NCI-H226 (cell line): ENCODE measurements around the gene ZRSR2.
"Not testable (repeated sequence)": the region's sequence is repeated elsewhere in the genome, so short reads cannot be mapped to it uniquely, and the experiment has no call there.

ENCODE experiments used
- DNase-seq: peaks from one replicate; pipeline ENCODE4 v3.0.0-alpha.2; 2015

Gene ZRSR2

DNA sequence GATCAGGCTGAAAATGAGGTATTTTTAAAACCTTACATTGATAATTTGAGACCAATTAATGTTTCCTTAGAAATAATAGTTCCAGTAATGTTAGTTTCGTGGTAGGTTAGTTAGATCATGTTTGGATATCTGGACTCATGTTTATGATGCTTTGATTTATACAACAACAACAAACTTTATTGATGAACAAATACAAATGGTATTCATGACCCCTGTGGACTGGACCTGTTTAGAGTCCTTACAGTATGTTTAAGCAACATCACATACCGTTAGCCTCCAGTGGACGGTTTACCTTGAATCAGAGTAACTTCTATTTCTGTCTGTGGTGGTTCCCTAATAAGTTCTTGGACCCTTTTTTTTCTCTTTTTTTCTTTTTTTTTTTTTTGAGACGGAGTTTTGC lies 18.0 kb downstream of the ZRSR2 start:
- DNase-seq = no peak

GRCh38 chrX:15812192-15812938 lies 22.1 kb downstream of the ZRSR2 start:
- DNase-seq = no peak

- DNase-seq = no peak
Measured at GRCh38 chrX:15813416-15813815, 23.1 kb downstream of the ZRSR2 start.

DNA sequence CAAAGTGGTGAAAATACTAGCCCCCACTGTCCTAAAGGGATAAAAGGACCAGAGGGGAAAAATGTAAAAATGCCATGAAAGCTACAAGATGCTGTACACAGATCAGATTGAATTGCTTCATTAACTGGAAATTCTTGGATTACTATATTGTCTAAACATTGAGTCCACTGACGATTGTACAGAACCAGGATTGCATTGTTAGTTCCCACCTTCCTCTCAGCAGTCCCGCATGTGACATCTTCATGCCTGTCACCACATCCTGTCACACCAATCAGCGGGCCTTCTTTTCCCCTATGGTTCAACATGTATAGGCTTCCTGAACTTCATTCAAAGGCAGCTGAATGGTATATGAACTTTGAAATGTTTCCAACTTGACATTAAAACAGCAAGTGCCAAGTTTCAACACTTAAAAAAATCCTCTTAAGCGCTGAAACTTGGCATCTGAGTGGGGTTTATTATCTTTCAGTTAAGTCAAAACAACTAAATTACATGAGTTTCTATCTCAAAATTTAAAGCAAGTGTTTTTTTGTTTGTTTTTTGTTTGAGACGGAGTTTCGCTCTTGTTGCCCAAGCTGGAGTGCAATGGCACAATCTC lies 24.6 kb downstream of the ZRSR2 start:
- no peak for DNase-seq

- no peak for DNase-seq
Measured at GRCh38 chrX:15815779-15816437, 25.6 kb downstream of the ZRSR2 start.

- no peak for DNase-seq
Measured at GRCh38 chrX:15816438-15816809, 26.1 kb downstream of the ZRSR2 start.

DNA sequence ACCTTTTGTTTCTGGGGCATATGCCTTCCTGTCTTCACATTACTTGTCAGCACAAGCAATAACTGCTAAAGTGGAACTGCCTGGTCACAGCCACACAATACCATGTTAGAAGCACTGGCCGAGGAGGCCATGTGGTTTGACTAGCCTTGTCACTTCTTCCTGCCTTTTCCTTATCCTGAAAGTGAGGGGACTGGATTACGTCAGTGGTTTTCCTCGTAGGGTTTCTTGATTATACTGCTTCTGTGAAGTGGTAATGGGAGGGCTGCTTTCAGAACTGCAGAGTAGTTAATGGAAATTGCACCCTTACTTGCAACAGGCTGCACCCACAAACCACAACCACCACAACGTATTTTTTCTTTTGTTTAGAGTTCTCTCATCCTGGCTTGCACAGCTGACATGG lies 26.6 kb downstream of the ZRSR2 start:
- no peak for DNase-seq

GRCh38 chrX:15820106-15821073 lies 30.1 kb downstream of the ZRSR2 start:
- no peak for DNase-seq

DNA sequence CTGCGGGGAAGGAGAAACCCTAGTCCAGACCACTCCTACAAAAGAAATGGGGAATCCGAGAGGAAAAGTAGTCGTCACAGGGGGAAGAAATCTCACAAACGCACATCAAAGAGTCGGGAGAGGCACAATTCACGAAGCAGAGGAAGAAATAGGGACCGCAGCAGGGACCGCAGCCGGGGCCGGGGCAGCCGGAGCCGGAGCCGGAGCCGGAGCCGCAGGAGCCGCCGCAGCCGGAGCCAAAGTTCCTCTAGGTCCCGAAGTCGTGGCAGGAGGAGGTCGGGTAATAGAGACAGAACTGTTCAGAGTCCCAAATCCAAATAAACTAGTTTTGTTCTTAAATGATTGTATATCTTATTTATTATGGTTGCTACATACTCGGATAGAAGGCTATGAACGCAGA lies 32.6 kb downstream of the ZRSR2 start:
- no peak for DNase-seq

DNA sequence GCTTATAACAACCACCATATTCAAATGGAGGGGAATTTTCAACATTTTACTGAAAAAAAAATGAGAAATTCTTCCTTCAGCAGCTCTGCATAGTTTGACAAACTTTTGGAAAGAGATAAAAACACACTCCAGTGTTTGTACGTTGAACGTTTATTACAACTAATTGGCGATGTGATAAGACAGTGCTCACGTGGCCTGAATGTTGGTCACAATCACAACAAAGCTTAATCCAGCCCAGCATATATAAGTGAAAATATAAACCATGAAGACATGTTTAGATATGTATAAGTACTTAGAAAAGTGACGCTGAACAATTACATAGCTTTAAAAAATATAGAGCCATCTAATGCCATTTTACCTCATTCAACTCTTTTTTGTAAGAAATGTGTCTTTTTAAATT lies 35.7 kb downstream of the ZRSR2 start:
- no peak for DNase-seq

- no peak for DNase-seq
Measured at GRCh38 chrX:15829217-15829616, 38.9 kb downstream of the ZRSR2 start.

GRCh38 chrX:15831347-15831746 lies 41.1 kb downstream of the ZRSR2 start:
- not testable (repeated sequence) for DNase-seq

- no peak for DNase-seq
Measured at GRCh38 chrX:15834053-15834452, 43.8 kb downstream of the ZRSR2 start.

- no peak for DNase-seq
Measured at GRCh38 chrX:15834827-15835595, 44.7 kb downstream of the ZRSR2 start.

DNA sequence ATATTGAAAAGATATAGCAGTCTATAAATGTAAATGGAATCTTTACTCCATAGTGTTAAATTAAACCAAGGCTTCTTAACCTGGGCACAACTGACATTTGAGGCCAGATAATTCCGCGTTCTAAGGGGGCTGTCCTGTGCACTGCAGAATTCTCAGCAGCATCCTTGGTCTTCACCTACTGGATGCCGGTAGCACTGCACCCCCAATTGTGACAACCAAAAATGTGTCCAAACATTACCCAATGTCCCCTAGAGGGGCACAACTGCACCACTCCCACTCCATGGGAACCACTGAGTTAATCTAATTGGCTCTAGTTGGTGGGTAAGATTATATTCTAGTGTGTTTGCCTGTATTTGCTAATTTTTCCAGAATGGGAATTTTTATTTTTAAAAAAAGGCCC lies 47.7 kb downstream of the ZRSR2 start:
- DNase-seq = no peak

- DNase-seq = no peak
Measured at GRCh38 chrX:15841853-15842516, 51.7 kb downstream of the ZRSR2 start.

- DNase-seq = no peak
Measured at GRCh38 chrX:15843960-15844359, 53.7 kb downstream of the ZRSR2 start.

- DNase-seq = no peak
Measured at GRCh38 chrX:15848576-15848975, 58.3 kb downstream of the ZRSR2 start.

GRCh38 chrX:15849555-15849954 lies 59.3 kb downstream of the ZRSR2 start:
- DNase-seq = no peak

DNA sequence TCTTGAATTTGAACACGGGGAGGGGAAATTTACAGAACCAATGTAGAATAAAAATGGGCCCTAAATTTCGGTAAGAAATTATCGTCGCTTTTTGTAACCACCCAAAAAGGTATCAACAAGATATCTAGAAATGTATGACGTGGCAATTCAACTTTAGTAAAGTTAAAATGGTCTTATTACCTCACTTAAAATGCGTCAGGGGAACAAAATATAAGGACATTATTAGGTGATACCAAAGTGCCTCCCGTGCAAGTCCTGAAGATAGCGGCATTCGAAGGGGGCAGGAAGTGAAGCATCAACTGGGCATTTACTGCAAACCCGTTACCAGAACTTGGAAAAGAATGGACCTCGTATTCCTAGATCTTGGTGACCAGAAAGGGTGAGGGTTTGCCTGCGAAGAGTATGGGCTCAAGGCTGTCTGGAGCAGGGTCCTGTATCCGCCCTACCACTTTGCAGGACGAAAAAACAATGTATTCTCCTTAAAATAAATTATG lies 63.3 kb downstream of the ZRSR2 start:
- DNase-seq = no peak

GRCh38 chrX:15854080-15854655 lies 63.9 kb downstream of the ZRSR2 start:
- DNase-seq = no peak
